ENCODE measurements around the gene SATB2. TPM values are rescaled to one million over a fixed set of nuclear protein-coding genes. Genes with fewer than 3 reads are reported as not detected.

The SATB2 gene
- total RNA-seq, 1 donor from 2014 or later, result 4.0 TPM

DNA sequence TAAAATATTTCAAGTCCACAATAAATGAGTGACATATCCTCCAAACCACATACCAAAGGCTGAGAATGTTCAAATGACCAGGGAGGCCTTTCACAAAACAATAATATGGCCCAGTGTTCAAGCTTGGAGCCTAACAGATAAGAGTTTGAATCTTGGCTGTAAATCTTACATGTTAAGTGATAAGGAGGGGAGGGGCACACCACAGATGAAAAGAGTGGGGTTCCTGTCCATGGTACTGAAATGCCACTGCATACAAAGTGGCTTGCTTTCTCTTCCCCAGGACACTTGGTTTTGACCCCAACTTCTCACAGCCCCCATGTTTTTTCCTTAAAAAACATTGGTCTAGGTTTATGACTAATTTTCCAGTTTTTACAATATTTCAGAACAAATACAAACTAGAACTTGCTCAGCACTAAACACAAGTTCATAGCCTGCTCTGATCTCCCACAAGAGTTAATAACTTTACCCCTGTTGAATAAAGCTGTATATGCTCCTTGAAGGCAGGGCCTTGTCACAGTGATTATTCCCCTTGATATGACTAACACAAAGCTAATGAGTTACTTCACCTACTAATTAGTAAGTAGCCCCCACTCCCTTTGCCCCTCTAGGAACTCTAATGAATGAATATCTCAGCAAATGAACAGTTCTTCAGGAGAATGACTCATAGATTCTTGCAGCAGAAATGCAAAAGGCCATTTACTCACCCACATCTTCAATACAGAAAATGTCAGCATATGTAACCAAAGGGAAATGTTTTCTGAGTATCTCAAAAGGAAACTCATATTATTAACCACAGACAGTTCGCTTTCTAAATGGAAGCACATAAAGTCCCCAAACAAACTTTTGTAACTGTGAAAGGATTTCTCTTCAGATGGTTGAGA is 142.2 kb downstream of the SATB2 start:
- TF ChIP-seq, protein P1, sequence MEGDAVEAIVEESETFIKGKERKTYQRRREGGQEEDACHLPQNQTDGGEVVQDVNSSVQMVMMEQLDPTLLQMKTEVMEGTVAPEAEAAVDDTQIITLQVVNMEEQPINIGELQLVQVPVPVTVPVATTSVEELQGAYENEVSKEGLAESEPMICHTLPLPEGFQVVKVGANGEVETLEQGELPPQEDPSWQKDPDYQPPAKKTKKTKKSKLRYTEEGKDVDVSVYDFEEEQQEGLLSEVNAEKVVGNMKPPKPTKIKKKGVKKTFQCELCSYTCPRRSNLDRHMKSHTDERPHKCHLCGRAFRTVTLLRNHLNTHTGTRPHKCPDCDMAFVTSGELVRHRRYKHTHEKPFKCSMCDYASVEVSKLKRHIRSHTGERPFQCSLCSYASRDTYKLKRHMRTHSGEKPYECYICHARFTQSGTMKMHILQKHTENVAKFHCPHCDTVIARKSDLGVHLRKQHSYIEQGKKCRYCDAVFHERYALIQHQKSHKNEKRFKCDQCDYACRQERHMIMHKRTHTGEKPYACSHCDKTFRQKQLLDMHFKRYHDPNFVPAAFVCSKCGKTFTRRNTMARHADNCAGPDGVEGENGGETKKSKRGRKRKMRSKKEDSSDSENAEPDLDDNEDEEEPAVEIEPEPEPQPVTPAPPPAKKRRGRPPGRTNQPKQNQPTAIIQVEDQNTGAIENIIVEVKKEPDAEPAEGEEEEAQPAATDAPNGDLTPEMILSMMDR (IDR thresholded peaks at IDR 0.05; ENCODE audit: unreplicated experiment), result no peak
- Mint-ChIP-seq H3K27me3 (ENCODE audit: low read depth) (no peaks in the 10 kb centered on the region), H3K36me3 (no peaks in the 10 kb centered on the region), H3K4me3 (no peak overlapping the region), H3K27ac (no peak overlapping the region), H3K4me1 (no peaks in the 10 kb centered on the region), H3K9me3 (no peaks in the 10 kb centered on the region)
- no peak for DNase-seq (ENCODE audit: low spot score in 2 of 2, unreplicated experiment in 2 of 2)

DNA sequence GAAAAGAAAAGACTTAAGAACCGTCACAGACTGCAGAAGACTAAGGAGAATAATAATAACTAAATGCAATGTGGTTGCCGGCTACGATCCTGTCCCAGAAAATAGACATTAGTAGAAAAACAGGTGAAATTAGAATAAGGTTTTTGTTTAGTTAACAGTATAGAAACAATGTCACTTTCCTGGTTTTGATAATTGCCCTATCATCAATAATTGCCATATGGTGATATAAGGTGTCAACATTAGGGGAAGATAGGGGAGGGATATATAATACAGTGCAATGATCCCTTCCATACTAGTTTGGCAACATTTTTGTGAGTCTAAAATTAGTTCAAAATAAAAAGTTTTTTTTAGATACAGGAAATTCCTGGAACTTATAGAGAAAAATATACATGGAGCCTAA is 144.8 kb downstream of the SATB2 start:
- TF ChIP-seq, protein P1 (IDR thresholded peaks at IDR 0.05; ENCODE audit: unreplicated experiment), result no peak
- Mint-ChIP-seq H3K4me3 (no peak overlapping the region), H3K9me3 (no peaks in the 10 kb centered on the region), H3K4me1 (no peaks in the 10 kb centered on the region), H3K36me3 (no peaks in the 10 kb centered on the region), H3K27ac (no peak overlapping the region), H3K27me3 (ENCODE audit: low read depth) (no peaks in the 10 kb centered on the region)
- DNase-seq (ENCODE audit: low spot score in 2 of 2, unreplicated experiment in 2 of 2), result no peak

DNA sequence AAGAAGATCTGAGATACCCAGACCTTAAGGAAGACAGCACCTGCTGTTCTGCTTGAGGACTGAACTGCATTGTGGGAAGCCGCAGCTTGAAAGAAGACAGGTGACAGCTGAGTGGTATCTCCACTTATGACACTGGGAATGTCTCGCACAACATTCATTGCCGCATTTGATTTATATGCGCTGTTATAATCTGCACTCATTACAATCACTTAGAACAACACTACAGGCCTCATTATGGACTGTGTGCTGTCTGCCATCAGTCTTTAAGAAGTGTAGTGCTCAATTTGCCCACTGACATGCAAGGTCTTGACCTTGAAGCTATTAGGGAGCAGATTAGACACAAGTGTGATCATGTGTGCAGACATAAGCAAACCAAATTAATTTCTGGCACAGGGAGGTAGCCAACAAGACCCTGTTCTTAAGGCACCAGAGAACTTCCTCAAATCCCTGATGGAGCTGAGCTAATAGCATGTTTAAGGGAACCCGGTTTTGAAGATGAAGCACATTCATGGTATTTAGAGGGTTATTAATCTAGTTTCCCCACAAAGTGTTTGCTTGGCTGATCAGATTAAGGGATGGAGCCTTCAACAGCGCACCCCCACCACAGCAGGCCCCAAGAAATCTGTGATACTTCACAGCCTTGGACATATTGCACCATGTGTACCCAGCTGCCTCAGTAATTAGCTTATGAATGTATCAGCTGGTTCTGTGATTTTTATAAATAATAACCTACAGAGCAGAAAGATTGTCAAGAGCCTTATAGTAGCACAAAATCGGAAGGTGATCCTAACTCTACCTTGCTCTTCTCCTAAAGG is 146.8 kb downstream of the SATB2 start:
- Mint-ChIP-seq H3K9me3 (no peaks in the 10 kb centered on the region), H3K4me3 (no peak overlapping the region), H3K36me3 (no peaks in the 10 kb centered on the region), H3K4me1 (no peaks in the 10 kb centered on the region), H3K27me3 (ENCODE audit: low read depth) (no peaks in the 10 kb centered on the region), H3K27ac (no peak overlapping the region)
- no peak for DNase-seq (ENCODE audit: low spot score in 2 of 2, unreplicated experiment in 2 of 2)
- TF ChIP-seq, protein P1 (IDR thresholded peaks at IDR 0.05; ENCODE audit: unreplicated experiment), result no peak

DNA sequence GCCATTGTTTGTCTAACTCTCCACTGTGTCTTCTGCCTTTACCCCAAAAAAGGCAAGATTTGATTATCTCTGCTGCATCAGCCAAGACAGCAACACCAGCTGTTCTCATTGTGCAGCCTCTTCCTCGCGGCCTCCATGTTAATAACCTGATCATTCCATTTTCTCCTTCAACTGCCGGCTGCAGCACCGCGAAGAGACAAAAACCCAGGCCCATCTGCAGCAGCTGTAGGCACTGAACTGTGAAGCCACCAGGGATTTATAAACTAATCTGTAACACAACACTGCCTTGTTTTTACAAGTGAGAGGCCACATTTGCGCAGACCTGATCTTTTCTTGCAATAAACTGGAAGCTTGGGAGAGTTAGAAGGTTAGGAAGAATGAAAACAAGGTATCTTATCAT is 147.8 kb downstream of the SATB2 start:
- H3K4me1 Mint-ChIP-seq, result no peaks in the 10 kb centered on the region
- no peak overlapping the region for H3K4me3 Mint-ChIP-seq
- H3K9me3 Mint-ChIP-seq, result no peaks in the 10 kb centered on the region
- no peak overlapping the region for H3K27ac Mint-ChIP-seq
- DNase-seq (ENCODE audit: low spot score in 2 of 2, unreplicated experiment in 2 of 2), result no peak
- TF ChIP-seq, protein P1 (IDR thresholded peaks at IDR 0.05; ENCODE audit: unreplicated experiment), result no peak
- no peaks in the 10 kb centered on the region for H3K36me3 Mint-ChIP-seq
- H3K27me3 Mint-ChIP-seq (ENCODE audit: low read depth), result no peaks in the 10 kb centered on the region

DNA sequence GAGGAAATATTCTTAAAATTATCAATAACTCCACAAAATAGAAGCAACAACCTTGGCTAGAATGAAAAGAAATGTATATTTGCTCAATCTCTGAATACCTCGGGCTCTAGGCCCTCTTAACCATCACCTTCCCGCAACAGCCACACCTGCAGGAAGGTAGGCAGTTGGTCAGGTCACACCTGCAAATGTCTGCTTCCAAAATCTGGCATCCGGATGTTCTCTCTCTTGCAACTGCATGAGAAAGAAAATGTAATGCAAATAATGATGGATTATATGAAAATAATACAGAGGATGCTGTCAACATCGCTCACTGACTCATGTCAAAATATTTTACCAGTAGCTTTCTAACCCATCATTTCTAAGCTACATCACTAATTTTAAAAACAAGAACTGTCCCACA is 148.3 kb downstream of the SATB2 start:
- Mint-ChIP-seq H3K27ac (no peak overlapping the region), H3K36me3 (no peaks in the 10 kb centered on the region)
- TF ChIP-seq, protein P1 (IDR thresholded peaks at IDR 0.05; ENCODE audit: unreplicated experiment), result no peak

More for the DNA sequence above, 148.3 kb downstream of the SATB2 start:
- Mint-ChIP-seq H3K4me3 (no peak overlapping the region), H3K4me1 (no peaks in the 10 kb centered on the region), H3K27me3 (ENCODE audit: low read depth) (no peaks in the 10 kb centered on the region), H3K9me3 (no peaks in the 10 kb centered on the region)
- no peak for DNase-seq (ENCODE audit: low spot score in 2 of 2, unreplicated experiment in 2 of 2)

All from mesothelial cell of epicardium (in vitro differentiated cells).